Measurements from ENCODE around the gene TRIM41. TPM values are rescaled to one million over a fixed set of nuclear protein-coding genes. Genes with fewer than 3 reads are reported as not detected.

TRIM41 gene
- total and polyA plus RNA-seq, 2 of the 13 experiments (the other 11 are each of a cell fraction or from before 2014, with no cell fraction given), result 10.2 to 16.7 TPM

- TF ChIP-seq ZBTB34 (CRISPR knock-in tag; IDR thresholded peaks at IDR 0.05) (no peak), MYNN (CRISPR knock-in tag; IDR thresholded peaks at IDR 0.05; ENCODE audit: low read depth) (no peak), TOPORS (CRISPR knock-in tag; IDR thresholded peaks at IDR 0.05) (no peak), BRCA1 (CRISPR knock-in tag; IDR thresholded peaks at IDR 0.05) (no peak), ZNF407 (CRISPR knock-in tag; IDR thresholded peaks at IDR 0.05; ENCODE audit: not compliant biosample characterization) (peak; percentile 0), NFE2 (CRISPR knock-in tag; IDR thresholded peaks at IDR 0.05) (no peak), FOXA3 (CRISPR knock-in tag; IDR thresholded peaks at IDR 0.05) (no peak), ZNF777 (CRISPR knock-in tag; IDR thresholded peaks at IDR 0.05) (no peak), JUN (CRISPR knock-in tag; IDR thresholded peaks at IDR 0.05) (no peak), GRHL1 (CRISPR knock-in tag; conservative IDR thresholded peaks at IDR 0.05) (no peak), THAP7 (CRISPR knock-in tag; IDR thresholded peaks at IDR 0.05) (0 out of 2 replicates have a peak, but pooled peaks have one; percentile 12), GTF2F1 (IDR thresholded peaks at IDR 0.05; ENCODE audit: low read length) (no peak), ZBTB38 (CRISPR knock-in tag; IDR thresholded peaks at IDR 0.05) (0 out of 2 replicates have a peak, but pooled peaks have one; percentile 3), ZNF83 (CRISPR knock-in tag; IDR thresholded peaks at IDR 0.05; ENCODE audit: borderline replicate concordance) (no peak), CERS6 (CRISPR knock-in tag; IDR thresholded peaks at IDR 0.05) (no peak), SAP130 (CRISPR knock-in tag; IDR thresholded peaks at IDR 0.05; ENCODE audit: low read depth) (peak; percentile 22; the same call in 1 of the 2 replicates), CBX5 (CRISPR knock-in tag; IDR thresholded peaks at IDR 0.05; ENCODE audit: borderline replicate concordance) (no peak)
Measured at GRCh38 chr5:181189363-181189961, 33.6 kb upstream of the TRIM41 start (continued).
